LNCAP (cell line): ENCODE measurements around the gene GBGT1.

Experiments used
- CTCF ChIP-seq: fragments of 450-650 bp; IDR thresholded peaks from 2 replicates; pipeline ENCODE4 v1.5.1; 2017; ENCODE audit warnings: mild to moderate bottlenecking

GBGT1 gene

GRCh38 chr9:133187561-133188005 is 23.9 kb upstream of the GBGT1 start:
- TF ChIP-seq CTCF = no peak

GRCh38 chr9:133186736-133187135 is 23.0 kb upstream of the GBGT1 start:
- TF ChIP-seq CTCF = no peak

- TF ChIP-seq CTCF = peak; percentile 66
Measured at GRCh38 chr9:133184971-133185370, 21.3 kb upstream of the GBGT1 start.

GRCh38 chr9:133182151-133182550 is 18.4 kb upstream of the GBGT1 start:
- TF ChIP-seq CTCF = no peak

GRCh38 chr9:133181561-133181960 is 17.8 kb upstream of the GBGT1 start:
- no peak for TF ChIP-seq CTCF

- TF ChIP-seq CTCF = no peak
Measured at GRCh38 chr9:133180953-133181352, 17.2 kb upstream of the GBGT1 start.

GRCh38 chr9:133173056-133173455 is 9.3 kb upstream of the GBGT1 start:
- TF ChIP-seq CTCF = no peak

- no peak for TF ChIP-seq CTCF
Measured at GRCh38 chr9:133171161-133171961, 7.6 kb upstream of the GBGT1 start.
